NCI-H1105 (cell line): ENCODE data around the gene PLAAT2.
"Not testable (repeated sequence)": the region's sequence is repeated elsewhere in the genome, so short reads cannot be mapped to it uniquely, and the experiment has no call there.

Source experiments
- DNase-seq: peaks from one replicate; lab custom pipeline; 2025; lab: John Stamatoyannopoulos, UW

PLAAT2 gene

DNA sequence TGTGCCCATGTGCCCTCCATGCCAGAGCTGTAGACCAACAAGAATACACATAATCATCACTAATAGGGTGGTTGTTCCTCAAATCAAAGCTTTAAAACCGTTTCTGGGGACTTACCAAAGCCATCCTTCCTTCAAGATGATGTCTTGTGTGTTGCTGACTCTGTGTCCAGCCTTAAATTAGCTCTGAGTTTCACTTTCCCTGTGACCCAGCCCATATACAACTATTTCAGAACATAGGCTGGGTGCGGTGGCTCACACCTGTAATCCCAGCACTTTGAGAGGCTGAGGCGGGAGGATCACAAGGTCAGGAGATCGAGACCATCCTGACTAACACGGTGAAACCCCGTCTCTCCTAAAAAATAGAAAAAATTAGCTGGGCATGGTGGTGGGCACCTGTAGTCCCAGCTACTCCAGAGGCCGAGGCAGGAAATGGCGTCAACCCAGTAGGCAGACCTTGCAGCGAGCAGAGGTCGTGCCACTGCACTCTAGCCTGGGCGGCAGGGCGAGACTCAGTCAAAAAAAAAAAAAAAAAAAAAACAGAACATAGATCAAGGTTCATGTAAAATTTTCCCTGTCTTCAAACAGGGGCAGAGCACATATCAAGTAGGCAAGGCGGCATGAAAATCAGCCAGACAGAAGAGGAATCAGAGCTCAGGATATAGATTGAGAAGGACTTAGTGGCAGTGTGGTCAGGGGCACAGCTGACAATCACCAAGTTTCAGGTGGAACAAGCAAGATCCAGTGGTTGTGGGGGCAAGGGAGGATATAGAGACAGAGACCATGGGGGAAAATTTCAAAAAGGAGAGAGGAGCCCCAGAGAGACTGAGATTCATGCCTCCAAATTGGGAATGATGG lies at the start of gene PLAAT2:
TSS of gene PLAAT2 (minus strand) at position 179 of the 855 bp plus-strand sequence. CDS start at position 124, 55 bp downstream.
- DNase-seq = no peak

GRCh38 chr11:63612181-63612580 lies 49.0 kb upstream of the PLAAT2 start:
- no peak for DNase-seq

DNA sequence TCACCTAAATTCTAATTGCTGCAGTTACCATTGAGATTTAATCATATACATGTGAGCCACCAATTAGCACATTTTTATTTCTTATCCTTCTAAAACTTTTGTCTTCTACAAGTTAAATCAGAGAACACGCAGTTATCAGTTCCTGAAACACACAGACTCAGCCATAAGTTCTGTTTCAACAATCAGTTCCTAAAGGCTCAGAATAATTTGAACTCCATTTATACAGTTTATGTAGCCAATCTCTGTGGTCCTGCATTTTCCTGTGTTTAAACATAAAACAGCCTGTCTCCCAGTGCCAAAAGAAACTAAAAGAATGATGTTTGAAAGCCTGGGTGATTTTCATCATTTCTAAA lies 48.2 kb upstream of the PLAAT2 start:
- no peak for DNase-seq

- no peak for DNase-seq
Measured at GRCh38 chr11:63610604-63611394, 47.6 kb upstream of the PLAAT2 start.

DNA sequence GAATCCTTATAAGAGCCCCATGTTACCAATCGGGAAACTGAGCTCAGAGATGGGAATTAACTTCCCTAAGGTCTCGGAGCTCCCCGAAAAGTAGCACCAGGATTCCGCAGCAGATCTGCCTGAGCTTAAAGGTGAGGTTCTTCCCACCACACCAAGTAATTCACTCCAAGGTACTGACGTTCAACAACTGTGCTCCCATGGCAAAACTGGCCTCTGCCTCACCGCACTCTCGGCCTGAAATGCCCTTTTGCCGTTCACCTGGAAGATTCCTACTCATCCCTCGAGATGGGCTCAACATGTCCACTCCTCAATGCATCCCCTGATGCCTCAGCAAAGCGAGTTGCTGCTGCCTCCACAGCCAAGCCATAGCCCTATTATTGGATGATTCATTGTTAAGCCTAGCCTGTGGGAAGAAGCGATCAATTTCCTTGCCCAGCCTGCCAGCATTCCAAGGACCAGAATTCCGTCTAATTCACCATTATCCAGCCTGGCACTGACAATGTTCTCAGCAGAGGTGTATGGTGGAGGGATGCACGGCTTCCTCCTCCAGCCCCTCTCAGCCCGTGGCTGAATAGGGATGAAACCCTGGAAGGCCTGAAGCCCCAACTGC lies 46.9 kb upstream of the PLAAT2 start:
- DNase-seq = no peak

DNA sequence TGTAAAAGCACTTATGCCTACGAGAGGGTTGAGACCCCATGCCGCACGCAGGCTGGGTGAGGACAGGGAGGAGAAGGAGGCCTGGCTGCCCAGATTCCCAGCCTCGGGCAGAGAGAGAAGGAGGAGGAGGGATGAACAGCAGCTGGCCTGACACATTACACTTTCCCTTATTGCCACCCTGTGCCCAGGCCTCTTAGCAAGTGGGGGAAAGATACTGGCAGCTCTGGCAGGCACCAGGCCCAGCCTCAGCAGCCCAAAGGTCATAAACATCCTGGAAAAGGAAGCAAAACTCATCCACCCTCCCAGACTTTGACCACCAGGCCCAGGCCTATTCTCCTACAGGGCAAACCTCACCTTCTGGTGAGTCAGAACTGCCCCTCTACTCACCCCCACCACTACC lies 46.4 kb upstream of the PLAAT2 start:
- DNase-seq = no peak

DNA sequence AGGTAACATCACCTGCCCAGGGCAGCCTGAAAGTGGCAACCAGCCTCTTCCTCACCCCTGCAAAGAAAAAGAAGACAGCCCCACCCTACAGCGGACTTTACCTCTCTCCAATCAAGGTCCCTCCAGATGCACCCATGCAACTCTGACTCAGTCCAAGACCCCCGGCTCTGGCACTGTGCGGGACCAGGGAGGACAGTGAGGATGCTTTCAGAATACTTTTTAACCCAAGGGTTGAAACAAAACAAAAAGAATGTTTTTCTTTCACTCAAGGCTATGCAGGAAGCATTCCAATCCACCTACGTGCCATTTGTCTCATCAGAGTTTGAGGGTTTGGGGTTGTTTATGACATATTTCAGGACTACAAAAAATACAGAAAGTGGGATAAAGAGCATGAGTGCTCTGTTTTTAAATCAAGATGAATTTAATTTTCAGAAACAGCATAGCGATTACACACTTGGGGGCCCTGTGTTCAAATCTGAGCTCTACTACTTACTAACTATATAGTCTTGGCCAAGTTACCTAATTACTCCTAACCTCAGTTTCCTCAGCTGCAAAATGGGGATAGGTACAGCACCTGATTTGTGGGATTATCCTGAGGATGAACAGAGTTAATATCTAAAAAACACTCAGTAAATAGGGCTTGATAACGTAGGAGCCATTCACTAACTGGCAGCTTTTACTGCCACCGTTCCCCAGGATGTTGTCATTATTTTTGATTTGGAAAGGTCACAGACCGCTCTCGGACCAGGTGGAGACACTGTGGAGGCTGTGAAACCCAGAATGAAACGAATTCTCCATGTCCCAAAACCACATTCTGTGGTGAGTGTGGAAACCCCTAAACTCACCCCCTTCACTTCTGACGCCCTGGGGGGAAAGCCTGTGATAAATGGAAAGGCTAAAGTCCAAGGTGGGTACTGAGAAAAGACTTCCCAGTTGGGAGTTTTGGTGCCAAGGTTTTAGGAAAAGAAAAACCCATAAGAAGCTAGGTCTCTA lies 45.5 kb upstream of the PLAAT2 start:
- DNase-seq = no peak

- no peak for DNase-seq
Measured at GRCh38 chr11:63603180-63603518, 40.0 kb upstream of the PLAAT2 start.

DNA sequence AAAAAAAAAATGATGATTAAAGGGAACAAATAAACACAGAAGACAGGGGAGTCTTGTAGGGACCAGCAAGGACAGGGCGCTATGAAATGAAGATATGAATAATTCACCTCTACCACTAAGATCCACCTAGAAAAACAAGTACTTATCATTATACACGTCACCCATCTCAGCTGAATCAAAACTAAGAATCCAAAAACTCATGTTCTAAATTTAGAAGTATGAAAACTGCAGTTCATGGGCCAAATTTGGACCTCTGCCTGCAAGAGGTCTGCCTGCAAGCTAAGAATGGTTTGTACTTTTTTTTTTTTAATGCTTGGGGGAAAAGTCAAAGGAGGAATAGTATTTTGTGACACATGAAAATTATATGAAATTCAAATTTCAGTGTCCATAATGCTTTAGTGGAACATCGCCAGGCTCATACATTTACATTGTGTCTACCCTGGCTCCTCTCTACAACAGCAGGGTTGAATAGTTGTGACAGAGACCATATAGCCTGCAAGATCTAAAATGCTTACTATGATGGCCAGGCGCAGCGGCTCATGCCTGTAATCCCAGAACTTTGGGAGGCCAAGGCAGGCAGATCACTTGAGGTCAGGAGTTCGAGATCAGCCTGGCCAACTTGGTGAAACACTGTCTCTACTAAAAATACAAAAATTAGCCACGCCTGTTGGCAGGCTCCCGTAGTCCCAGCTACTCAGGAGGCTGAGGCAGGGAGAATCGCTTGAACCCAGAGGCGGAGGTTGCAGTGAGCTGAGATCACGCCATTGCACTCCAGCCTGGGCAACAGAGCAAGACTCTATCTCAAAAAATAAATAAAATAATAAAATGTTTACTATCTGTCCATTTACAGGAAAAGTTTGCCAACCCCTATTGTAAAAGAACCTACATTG lies 39.4 kb upstream of the PLAAT2 start:
- DNase-seq = not testable (repeated sequence)

DNA sequence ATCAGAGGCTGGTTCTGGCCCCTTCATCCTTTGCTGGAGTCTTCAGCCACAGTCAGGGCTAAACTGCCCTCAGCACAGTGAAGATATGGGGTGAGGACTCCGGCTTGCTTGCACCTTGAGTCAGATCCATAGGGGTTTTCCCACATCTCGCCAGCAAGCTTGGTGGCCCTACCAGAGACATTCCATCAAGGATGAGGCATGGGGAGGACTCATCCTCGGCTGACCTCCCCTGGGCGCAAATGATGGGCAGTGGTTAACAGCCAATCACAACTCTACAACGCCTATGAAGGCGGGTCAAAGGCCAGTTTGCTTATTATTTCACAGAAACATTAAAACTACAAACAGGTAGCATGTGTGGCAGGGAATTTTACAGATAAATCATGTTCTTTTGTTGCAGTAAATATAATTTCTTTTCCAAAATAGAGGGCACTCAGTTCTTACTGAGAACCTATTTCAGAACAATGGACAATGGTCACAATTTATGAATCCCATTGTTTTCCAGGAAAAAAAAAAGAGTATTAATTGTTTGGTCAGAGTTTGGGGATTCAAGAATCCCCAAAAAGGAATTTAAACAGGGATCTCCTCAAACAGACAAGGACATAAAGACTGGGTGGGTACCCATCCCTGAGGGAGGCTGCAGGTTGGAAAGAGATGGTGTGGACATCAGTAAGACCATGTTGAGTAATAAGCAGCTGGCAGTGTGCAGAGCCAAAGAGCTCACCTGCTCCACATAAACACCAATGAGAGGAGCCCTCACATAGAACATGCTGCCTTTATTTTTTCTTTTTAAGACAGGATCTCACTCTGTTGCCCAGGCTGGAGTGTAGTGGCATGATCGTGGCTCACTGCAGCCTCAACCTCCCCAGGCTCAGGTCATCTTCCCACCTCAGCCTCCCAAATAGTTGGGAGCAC lies 36.3 kb upstream of the PLAAT2 start:
- no peak for DNase-seq

DNA sequence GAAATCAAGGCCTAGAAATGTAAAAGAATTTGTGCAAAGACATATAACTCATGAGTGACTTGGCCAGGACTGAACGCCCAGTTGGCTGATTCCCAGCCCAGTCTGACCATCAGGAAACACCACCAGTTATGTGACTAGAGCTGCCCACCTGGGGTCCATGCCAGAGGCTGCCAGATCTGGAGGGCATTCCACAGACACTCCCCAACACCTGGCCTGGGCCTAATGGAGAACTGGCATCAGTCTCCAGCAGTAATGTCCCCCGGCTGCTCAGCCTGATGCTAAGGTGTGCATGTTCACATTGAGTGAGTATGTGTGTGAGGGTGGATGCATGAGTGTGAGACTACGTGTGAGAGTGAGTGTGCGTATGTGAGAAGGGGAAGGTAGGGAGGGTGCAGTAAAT lies 35.4 kb upstream of the PLAAT2 start:
- no peak for DNase-seq

DNA sequence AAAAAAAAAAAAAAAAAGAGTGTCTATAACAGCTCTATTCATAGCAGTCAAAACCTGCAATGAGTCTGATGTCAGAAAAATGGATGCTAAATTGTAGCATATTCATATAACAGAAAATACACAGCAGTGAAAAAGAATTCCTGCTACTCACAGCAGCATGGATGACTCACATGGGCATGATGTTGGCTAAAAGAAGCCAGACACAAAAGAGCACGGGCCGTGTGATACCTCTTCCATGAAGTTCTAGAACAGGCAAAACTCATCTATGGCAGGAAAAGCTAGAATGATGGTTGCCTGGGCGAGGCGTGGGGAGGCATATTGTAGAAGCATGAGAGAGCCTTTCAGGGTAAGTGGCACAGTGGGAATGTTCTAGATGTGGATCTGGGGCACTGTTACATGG lies 32.1 kb upstream of the PLAAT2 start:
- DNase-seq = no peak

GRCh38 chr11:63592975-63593395 lies 29.8 kb upstream of the PLAAT2 start:
- DNase-seq = no peak

GRCh38 chr11:63590024-63590788 lies 27.0 kb upstream of the PLAAT2 start:
- DNase-seq = no peak

- no peak for DNase-seq
Measured at GRCh38 chr11:63589000-63589399, 25.8 kb upstream of the PLAAT2 start.

DNA sequence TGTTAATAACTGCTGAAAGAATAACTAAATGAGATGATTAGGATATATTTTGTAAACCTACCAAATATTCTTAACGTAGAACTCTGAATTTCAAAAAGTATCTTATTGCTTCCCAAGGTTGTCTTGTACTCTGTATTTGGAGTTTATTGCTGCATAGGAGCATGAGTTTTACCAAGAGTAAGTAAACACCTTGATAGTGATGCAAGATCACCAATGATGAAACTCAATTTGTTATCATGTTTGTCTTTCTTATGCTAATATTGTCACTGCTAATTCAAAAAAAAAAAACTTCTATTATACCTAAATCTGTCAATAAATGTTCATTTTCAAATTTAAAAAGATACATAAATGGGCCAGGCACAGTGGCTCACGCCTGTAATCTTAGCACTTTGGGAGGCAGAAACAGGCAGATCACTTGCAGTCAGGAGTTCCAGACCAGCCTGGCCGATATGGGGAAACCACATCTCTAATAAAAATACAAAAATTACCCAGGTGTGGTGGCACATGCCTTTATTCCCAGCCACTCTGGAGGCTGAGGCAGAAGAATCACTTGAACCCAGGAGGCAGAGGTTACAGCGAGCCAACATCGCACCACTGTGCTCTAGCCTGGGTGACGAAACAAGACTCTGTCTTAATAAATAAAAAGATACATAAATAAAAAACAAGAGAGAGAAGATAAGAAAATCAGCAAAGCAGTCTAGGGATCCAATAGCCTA lies 23.4 kb upstream of the PLAAT2 start:
- no peak for DNase-seq

- DNase-seq = no peak
Measured at GRCh38 chr11:63583357-63583677, 20.1 kb upstream of the PLAAT2 start.

DNA sequence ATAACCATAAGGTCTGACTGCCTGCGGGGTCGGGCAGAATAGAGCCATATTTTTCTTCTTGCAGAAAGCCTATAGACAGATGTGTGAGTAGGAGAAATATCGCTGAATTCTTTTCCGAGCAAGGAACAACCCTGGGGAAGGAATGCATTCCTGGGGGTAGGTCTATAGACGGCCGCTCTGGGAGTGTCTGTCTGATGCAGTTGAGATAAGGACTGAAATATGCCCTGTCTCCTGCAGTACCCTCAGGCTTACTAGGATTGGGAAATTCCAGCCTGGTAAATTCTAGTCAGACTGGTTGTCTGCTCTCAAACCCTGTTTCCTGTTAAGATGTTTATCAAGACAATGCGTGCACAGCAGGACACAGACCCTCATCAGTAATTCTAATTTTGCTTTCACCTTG lies 18.0 kb upstream of the PLAAT2 start:
- not testable (repeated sequence) for DNase-seq
